HG02678 (cell line): ENCODE measurements around the gene CHMP2A.
"Not testable (repeated sequence)": the region's sequence is repeated elsewhere in the genome, so short reads cannot be mapped to it uniquely, and the experiment has no call there.

Experiments
- ATAC-seq: cut with Tn5 transposase; IDR thresholded peaks from one replicate; pipeline ENCODE4 v1.9.1; 2021; ENCODE audit warnings: mild to moderate bottlenecking, moderate library complexity; ENCODE audit not compliant: unreplicated experiment

CHMP2A gene

GRCh38 chr19:58554494-58555368 lies at the start of gene CHMP2A:
TSS of gene CHMP2A (minus strand) at chr19:58555105. CDS start at chr19:58554212, 893 bp downstream.
- peak; percentile 35 for ATAC-seq

GRCh38 chr19:58586133-58586765 lies 31.3 kb upstream of the CHMP2A start:
- no peak for ATAC-seq

DNA sequence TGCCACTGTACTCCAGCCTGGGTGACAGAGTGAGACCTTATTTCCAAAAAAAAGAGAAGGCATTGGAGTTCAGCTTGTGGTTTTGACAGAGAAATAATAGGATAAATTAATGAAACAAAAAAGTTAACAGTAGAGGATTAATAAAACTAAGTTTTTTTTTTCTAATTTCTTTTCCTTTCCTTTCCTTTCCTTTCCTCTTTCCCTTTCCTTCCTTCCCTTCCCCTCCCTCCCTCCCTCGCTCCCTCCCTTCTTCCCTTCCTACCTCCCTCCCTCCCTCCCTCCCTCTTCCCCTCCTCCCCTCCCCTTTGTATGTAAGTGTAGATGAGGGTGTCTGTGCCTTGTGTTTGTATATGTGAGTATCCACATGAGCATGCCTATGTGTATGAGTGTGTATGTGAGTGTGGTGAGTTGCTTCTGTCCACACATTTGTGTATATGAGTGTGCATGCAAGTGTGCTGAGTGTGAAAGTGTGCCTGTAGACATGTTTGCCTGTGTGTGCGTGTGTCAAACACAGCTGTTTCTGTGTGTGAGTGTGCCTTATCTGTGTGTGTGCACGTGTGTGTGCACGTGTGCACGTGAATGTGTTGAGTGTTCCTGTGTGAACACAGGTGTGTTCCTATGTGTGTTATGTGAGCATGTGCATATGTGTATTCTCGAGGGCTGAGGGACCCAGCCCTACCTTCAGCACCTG lies 30.7 kb upstream of the CHMP2A start:
- ATAC-seq = no peak

DNA sequence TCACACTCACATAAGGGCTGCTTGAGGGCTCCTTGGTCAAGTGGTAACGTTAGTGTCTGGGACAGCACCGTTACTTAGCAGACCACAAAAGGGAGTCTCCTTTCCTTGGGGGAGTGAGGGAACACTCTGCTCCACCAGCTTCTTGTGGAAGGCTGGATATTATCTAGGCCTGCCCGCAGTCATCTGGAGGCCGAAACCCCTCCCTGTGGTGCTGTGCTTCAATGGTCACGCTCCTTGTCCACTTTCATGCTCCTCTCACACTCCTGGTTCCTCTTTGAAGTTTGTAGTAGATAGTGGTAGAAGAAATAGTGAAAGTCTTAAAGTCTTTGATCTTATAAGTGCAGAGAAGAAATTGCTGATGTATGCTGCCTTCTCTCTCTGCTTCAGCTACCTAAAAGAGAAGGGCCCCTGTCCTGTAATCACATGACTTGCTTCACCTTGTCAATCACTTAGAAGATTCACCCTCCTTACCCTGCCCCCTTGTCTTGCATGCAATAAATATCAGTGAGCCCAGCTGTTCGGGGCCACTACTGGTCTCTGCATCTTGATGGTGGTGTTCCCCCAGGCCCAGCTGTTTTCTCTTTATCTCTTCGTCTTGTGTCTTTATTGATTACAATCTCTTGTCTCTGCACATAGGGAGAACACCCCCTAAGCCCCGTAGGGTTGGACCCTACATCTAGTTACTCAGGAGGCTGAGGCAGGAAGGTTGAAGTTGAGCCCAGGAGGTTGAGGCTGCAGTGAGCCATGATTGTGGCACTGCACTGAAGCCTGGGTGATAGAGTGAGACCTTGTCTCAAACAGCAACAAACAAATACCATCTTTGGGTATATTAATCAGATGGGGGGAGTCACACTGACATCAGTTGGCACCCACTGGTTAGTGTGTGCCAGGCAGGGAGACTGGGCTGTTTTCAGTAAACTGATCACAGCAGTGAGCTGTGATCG lies 29.9 kb upstream of the CHMP2A start:
- no peak for ATAC-seq

DNA sequence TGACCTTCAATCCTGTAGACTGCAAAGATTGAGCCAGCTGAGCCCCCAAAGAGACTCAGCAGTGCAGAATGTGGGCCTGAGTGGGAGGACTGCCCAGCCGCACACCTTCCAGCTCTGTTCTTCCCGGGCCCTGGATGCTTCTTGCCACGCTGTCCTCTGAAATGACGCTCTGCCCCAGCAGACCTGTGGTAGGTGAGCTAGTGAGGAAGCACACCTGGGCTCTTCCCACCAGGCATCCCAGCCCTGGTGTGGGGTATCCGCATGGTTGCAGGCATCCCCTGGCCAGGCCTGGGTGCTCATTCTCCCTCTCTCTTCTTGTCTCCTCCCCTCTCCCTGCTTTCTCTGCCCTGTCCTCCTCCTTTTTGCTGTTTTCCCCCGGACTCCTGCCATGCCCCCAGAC lies 28.1 kb upstream of the CHMP2A start:
- ATAC-seq = no peak

- ATAC-seq = no peak
Measured at GRCh38 chr19:58581227-58582141, 26.6 kb upstream of the CHMP2A start.

DNA sequence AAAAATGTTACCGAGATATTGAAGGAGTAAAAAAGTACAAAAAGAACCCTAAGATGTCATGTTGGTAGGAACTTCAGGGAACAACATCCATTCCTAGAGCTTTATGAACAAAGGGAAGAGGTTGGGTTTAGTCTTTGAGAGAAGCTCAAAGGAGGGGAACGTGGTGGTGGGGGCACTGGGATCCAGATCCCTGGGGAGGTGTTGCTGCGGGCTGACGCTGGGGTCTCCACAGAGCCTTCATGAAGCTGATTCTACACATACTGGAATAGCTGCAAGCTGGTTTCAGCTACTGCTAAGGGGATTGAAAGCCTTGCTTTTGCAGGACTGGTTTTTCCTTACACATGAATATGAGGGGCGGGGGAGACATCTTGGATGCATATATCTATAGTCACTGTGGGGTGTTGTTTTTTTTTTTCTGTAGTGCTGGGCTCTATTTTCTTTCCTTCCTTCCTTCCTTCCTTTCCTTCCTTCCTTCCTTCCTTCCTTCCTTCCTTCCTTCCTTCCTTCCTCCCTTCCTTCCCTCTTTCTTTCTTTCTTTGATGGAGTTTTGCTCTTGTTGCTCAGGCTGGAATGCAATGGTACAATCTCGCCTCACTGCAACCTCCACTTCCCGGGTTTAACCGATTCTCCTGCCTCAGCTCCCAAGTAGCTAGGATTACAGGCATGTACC lies 24.7 kb upstream of the CHMP2A start:
- ATAC-seq = no peak

DNA sequence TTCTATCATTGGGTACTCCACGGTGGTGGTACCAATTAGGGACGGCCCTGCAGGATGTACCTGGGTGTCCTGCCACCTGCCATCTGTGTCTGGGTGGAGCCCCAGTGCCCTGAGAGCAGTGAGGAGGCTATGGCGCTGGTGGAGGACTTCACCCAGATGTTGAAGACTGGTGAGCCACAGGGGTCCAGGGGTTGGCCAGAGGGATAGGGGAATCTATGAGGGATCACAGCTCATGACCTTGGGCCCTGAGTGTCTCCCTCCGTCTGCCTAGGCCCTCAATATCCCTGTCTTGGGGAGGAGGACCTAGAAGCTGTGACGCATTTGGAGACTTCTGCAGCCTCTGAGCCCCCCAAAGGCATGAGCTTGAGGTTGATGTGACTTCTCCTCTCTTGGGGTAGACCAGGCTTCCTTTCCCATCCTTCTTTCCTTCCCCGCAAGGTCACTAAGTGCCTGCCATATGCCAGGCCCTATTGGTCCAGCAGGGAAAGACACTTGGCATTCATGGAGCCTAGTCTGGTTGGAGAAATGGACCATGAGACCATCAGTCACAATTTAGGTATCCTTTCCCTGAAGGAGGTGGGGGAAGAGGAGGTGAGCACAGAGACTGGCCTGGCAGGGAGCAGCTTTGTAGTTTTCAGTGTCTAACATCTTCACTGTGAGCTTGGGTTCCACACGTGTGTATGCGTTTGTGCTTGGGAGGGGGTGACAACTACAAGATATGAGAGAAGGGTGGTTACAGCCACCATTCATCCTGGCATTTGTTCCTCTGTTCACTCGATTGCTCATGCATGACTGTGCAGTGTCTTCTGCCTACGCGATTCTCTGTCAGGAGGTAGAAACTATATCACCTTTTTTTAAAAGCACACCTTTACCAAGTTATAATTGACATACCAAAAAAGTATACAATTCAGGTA lies 23.4 kb upstream of the CHMP2A start:
- no peak for ATAC-seq

DNA sequence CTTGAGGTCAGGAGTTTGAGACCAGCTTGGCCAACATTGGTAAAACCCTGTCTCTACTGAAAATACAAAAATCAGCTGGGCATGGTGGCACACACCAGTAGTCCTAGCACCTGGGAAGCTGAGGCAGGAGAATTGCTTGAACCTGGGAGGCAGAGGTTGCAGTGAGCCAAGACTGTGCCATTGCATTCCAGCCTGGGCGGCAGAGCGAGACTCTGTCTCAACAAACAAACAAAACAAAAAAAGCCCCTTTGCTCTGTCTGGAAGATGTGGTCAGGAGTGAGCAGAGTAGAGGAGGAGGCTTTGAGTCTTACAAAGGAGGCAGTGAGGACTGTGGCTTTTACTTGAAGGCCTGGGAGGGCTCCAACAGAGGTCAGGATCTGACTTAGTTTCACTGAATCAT lies 22.7 kb upstream of the CHMP2A start:
- not testable (repeated sequence) for ATAC-seq

DNA sequence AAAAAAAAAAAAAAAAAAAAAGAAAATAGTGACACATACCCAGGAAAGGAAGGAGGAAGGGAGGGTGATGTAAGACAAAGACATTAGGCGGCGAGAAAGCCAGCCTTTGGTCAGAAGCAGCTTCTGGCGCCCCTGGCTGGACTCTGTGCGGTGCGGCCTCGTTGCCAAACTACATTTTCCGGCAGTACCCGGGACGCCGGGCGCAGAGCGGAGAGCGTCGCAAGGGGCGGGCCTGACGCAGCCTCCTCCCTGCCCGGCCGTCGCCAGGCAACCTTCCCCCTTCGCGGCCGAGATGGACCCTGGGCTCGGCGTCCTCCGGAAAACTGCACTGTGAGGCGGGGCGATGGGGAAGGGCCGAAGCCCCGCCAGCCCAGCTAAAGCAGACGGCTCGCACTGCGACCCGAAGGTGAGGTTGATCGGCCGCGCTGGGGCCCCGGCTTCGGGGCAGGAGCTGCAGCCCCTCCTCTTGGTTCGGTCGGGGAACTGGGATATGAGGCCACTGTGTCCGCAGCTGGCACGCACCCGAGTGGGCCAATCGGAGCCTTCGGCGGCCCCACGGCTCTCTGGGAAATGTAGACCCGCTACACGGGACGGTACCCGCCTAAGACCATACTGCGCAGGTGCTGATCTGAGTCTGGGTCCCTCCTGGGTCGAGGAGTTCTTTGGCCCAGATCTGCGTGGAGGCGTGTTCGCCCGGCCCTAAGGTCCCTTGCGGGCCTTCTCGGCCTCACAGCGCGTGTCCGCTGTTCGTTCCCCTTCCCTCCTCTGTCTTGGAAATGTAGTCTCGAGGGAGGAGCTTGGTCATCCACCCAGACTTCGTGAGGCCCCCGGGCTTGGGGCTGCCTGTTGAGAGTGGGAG lies 20.5 kb upstream of the CHMP2A start:
- peak; percentile 40 for ATAC-seq

DNA sequence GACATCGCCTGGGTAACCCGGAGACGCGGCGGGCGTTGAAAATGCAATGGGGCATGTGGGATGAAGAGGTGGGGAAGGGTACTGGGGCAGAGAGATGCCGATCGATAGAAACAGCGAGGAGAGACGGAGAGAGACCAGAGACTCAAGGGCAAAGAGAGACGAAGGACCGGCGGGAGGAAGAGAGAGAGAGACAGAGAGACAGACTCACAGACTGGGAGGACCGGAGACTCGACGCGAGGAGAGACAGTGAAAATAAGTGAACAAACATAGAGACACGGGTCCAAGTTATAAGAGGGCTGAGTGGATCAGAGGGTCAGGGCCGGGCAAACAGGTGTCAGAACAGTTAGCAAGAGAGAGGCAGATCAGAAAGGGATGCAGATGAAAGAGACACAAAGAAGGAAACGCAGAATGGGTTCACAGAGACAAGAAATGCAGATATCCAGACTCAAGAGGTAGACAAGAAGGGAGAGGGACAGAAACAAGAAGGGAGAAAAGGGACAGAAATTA lies 18.8 kb upstream of the CHMP2A start:
- ATAC-seq = no peak

DNA sequence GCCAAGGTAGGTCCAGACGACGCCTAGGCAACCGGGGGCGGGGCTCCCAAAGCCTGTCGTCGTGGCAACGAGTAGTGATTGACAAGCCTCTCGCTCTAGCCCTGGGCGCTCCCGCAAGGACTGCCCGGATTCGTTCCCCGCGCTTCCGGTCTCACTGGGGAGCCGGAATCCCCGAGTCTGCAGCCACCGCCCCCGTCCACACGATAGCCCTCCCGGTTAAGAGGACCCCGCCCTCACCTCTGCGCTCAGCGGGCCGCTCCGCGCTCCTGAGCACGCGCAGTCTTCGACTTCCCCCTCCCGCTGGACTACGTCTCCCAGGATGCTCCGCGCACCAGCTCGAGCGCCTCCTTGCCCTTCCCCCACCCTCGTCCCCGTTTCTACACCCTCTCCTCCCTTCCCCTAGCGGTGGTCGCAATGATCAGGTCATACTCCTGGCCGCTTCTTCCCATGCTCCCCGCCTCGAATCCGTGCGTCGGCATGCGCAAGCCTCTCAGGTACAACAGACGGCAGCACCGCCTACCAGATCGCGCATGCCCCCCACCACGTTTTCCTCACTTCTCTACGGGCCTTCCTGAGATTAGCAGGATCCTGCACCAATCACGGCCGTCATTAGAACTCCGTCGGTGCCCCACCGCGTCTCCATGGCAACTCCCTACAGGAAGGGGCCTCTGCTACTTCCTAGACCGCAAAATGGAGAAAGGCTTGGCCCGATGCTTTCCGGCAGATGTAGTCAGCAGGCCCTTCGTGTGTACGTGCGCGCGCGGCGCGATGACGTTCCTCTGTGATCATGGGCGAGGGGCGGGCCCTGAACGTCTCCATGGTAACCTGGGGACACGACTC lies 18.1 kb upstream of the CHMP2A start, which contains the start of gene MZF1:
Gene MZF1, minus strand, starts transcription at position 518 of the 840 bp plus-strand sequence. CDS start 1,946 bp downstream, outside the sequence.
- ATAC-seq = peak; percentile 54

DNA sequence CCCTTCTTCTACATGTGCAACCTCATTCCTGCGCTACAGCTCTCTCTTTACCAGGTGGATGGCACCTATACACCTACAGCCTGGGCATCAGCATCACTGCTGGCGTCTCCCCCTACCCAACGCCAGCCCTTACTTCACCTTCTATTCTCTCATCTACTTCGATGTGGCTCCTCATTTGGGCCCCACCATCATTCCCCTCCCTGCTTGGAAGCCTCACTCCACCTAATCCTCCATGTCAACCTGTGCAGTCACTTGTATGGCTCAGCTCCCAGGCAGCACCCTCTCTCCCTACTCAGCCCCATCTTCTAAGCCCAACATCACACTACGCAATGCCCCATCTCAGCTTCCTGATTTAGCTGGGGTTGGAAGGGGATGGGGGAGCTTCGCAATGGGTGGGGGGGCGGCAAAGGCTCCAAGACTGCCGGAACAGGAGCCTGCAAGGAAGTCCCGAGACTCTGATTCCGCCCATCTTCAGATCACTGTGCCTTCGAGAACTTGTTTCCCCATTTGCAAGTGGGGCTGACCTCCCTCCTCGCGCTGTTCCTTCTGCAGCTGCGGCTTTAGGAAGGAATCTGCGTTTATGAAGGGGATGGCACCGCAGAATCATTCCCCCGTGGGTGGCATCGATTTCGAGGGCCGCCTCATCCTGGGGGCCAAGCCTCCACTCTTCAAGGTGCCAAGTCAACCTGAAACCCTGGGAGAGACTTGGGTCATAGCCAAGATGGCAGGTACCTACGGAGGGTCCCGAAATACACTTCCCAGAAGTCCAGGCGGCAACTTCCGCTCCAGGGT lies 17.3 kb upstream of the CHMP2A start:
- no peak for ATAC-seq

- no peak for ATAC-seq
Measured at GRCh38 chr19:58571575-58571947, 16.7 kb upstream of the CHMP2A start.
